Embryonic facial prominence (tissue), 1 donor: ENCODE results near the gene LARP6.
"Not testable (repeated sequence)": the region's sequence is repeated elsewhere in the genome, so short reads cannot be mapped to it uniquely, and the experiment has no call there.

Experiments used
- DNase-seq: peaks from one replicate; pipeline ENCODE4 v3.0.0-alpha.2; 2016; ENCODE audit errors: extremely low spot score

LARP6 gene

DNA sequence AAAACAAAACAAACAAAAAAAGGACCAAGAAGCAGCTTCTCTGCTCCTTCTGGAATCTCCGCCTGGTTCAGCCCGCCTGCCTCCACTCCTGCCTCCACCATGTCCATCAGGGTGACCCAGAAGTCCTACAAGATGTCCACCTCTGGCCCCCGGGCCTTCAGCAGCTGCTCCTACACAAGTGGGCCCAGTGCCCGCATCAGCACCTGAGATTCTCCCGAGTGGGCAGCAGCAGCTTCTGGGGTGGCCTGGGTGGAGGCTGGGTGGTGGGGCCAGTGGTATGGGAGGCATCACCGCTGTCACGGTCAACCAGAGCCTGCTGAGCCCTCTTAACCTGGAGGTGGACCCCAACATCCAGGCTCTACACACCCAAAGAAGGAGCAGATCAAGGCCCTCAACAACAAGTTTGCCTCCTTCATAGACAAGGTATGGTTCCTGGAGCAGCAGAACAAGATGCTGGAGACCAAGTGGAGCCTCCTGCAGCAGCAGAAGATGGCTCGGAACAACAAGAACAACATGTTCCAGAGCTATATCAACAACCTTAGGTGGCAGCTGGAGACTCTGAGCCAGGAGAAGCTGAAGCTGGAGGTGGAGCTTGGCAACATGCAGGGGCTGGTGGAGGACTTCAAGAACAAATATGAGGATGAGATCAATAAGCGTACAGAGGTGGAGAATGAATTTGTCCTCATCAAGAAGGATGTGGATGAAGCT, 4.8 kb upstream of the LARP6 start:
- not testable (repeated sequence) for DNase-seq

DNA sequence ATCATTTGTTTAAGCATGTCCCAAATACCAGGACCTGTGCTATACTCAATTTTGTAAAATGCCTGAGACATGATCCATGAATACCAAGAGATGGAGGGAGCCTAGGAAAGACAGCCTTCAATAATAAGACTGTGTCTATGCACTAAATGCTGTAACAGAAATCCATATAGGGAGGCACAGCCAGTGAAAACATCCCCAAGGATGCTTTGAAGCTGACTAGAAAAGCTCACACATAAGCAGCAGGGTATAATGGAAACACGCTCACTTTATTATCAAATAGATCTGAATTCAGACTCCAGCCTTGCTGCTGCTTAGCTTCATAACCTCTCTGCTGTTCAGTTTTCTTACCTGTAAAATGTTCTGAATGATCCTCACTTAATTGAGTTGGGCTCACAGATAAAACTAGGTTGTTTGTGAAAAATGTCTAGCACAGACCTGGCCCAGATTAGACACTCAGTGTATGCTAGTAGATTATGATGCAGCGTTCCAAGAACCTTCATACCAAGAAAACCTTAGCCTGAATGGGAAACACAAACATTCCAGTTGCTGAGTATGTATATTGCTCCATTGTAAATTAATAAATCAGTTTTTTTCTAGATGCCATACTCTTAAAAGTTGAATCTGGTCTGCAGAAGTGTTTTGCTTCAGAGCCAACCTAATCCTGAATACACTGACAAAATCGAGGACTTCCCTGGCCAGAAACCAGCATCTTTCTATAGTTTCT, 3.8 kb upstream of the LARP6 start:
- DNase-seq = no peak

DNA sequence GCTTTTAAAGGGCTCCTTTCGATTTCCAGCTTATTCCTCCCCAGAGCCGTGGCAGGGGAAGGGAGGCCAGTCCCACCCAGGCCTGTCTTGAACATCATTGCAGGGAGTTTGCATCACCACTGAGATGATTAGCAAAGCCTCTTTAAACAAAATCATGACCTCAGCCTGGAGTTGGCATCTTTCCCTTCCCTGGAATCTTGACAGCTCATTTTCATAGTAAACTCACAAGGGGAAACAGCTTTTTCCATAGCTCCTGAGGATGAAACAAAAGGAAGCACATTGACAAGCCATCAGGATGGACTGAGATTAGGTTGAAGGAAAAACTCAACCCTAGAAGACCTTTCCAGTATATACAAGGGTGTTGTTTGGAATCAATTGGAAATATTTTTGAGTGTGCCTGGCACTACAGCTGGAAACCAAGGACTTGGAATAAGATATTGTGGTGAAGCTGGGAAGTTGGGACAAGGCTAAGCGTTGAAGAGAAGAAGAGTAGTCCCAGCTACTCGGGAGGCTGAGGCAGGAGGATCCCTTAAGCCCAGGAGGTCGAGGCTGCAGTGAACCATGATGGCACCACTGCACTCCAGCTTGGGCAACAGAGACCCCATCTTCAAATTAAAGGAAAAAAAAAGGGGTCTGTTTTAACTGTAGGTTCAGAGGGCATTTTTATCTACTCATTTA, 3.1 kb upstream of the LARP6 start:
- peak; percentile 59 for DNase-seq

DNA sequence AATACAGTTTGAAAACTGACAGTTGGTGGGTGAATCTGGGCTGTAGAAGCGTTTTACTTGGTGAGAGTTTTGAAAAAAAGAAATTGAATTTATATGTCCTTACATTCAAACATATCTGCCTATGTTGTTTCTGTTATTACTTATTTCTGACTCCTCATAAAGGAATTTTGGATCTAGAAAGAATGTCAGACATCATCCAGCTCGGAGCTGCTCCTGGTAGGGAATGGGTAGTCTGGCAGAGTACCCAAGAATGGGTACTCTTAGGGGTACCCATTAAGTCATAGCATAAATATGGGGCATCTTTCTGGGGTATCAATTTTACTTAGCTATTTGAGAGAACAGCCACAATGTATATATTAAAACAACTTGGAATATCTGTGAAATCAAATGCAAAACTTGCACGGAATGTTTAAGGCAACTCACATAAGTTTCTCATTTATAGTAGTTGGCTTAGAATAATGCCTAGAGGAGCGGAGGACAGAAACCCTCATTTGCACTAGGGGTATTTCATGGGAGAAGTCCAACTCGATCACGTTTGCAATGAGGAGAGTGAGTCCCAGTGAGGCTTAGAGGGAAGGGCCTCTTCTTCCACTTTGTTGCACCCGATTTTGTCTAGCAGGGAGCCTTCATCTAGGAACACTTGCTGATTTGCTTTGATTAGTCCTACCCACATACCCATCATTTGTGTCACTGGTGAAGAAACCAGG, 2.4 kb upstream of the LARP6 start:
- peak; percentile 46 for DNase-seq

DNA sequence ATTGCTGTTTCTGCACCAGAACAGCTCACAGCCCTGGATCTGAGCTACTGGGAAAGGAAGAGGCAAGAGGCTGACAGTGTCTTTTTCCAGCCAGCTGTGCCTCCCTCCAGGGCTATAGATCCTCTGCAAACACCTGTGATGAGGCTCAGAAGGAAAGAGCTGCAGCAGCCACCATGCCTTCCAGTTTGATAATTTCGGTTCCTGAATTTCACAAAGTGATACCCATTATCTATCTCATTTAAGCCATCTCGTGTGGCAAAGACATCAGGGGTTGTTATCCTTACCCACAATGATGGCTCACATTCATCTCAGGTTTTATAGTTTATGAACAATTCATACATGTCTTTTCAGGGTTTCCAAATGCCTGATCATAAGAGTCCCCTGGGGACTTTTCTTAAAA, 1.8 kb upstream of the LARP6 start:
- no peak for DNase-seq

DNA sequence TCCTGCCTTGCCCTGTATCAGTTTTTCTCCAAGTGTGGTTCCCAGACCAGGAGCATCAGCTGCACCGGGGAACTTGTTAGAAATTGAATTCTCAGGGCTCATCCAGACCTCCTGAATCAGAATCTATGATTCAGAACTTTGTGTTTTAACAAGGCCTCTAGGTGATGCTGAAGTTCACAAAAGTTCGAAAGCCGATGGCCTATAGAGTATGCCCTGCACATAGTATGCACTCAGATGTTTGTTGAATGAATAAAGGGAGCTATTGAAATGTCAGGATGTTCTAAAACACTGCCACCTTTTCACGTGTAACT, 664 bp upstream of the LARP6 start:
- no peak for DNase-seq

DNA sequence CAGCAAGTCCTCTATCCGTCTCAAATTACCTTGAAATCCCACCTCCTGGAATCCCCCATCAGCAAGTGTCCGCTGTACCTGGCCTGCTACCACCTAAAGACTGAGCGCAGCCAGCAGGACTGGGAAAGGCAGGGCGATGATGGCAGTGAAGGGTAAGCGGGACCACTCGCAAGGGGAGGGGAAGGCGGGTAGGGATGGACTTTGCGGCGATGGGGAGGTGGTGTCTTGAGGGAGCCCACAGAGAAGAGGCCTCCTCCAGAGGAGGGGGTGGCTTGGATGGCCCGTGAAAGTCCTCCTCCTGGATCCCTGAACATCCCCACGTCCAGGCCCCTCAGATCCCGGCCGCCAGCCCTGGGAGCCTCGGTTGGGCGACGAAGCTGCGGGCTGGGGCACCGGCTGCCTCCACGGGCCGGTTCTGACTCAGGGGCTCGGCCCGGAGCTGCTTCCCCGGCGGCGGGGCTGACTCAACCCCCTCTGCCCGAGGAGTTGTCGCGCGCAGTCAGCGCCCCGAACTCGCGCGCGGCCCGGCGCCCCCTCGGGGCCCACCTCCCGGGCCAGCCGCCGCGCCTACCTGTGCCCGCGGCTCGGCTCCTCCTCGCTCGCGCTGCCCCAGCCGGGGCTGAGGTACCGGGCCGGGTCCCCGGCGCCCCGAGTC, 512 bp downstream of the LARP6 start:
- DNase-seq = no peak

DNA sequence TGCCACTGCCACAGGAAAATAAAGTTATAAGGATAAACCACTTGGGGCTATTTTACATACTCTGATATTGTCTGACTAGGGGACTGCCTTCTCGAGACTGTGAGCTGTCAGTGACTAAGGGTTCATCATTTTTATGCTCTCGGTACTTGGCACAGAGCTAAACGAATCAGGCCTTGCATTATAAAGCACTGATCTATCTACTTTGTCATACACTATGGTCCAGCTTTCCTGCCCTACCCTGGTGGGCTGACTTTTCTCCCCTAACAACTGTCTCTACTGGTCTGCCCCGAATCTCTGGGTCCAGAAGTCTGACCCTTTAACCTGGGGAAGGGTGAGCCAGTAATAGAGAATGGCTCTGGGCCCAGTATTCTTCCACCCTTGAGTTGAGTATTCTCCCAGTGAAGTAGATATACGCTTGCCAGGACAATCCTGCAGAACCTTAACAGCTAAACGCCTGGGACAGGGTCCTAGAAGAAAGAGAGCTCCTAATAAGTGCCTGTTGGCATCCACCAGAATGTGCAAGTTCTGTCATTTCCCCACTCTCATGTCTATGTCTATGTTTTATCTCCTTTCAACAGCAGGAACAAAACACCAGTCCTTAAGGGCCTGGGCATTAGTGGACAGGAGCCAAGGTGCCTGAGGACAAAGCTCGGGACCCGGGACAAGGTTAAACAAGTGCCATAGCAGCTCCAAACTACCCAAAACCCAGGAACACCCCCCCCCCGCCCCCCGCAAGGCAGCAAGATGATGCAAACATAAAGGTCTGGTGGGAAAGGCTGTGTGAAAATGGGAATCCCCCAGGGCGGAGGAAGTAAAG, 1.2 kb downstream of the LARP6 start:
- no peak for DNase-seq

DNA sequence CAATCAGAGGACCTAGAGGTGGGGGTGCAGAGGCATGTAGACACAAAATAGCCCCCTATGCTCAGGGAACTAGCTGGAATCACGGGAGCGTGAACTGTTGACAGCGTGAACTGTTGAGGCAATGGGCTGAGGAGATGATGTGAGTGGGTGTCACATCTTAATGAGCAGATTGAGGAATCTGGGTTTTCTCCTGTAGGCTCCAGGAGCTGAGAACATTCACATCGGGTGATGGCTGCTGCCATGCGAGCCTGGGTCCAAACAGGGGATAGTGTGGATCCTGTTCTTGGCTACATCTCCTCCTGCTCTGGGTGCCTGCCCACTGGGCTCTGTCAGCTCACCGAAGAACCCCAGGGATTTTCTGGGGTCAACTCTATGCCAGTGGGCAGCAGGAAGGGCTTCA, 2.1 kb downstream of the LARP6 start:
- no peak for DNase-seq

DNA sequence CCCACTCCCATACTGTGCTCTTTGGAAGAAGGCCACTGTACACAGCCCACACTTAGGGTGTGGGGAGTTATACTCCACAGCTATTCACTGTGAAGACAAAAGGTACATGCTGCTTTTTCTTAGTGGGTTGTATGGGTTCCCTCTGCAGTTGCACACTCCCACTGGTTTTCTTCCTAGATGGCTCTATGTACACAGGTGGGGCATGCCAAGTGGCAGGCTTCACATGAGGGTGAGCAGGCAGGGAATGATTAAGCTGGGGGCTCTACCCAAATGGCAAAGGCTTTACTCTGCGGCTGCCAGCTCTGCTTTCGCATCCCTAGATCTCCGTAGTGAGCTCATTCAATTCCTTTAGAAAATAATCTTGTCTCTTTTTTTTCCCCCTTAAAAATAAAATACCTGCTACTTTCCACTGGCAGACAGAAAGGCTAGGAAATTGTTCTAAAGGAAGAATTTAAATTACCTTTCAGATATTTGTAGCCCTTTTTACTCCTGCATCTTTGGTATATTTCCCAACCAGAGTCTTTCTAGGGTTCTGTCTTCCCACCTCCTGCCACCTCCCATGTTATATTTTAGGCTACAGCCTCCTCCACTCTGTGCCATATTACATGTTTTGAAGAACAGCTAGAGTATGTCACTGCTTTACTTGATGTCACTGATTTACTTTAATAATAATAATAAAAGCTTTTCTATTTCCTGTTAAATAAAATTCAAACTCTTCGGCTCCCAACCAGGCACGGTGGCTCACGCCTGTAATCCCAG, 8.2 kb downstream of the LARP6 start:
- DNase-seq = no peak

DNA sequence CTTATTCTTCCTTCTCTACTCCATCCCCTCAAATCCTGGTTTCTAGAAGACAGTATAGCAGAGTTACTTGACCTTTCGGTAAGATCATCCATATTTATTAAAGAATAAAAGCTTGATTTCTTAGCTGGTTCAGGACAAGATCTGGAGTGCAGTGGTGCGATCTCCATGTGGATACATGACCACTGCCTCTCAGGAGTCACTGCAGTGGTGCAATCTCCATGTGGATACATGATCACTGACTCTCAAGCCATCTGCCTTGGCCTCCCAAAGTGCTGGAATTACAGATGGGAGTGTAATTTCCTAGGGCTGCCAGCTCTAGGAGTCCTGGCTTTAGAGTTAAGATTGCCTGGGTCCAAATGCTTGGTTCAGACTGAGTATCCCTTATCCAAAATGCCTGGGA, 16.5 kb downstream of the LARP6 start:
- no peak for DNase-seq

DNA sequence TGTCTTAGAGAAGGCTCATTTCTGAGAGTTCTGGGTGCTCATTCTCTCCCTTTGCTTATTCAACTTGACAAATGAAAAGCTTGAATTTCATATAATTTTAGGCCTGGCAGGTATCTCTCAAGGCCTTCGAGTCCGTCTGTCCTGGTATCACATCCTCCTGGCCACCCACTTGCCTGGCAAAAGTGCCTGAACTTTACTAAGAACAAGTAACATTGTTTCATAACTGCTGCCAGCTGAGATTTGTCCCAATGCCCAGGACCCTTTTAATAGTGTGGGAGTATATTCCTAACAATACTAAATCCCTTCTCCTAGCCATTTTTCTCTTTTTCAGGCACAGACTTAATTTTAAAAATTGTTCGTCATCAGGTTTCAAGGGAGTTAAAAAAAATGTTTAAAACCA, 18.1 kb downstream of the LARP6 start:
- DNase-seq = no peak

DNA sequence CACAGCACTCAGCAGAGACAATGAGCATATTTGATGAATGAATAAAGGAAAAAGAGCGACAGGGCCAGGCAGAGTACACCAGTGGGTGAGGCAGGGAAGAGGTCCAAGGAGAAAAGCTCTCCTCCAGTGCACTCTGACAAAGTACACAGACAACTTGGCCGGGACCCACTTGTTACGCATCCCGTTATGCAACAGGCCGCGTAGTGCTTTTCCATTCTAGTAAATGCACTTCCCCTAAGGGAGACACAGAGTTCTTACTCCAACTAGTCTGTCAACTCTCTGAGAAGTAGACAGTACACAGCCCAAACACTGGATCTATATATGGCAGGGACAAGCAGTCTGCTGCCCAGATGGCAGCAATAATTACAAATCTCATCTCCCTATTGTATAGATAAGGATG, 18.5 kb downstream of the LARP6 start:
- no peak for DNase-seq

DNA sequence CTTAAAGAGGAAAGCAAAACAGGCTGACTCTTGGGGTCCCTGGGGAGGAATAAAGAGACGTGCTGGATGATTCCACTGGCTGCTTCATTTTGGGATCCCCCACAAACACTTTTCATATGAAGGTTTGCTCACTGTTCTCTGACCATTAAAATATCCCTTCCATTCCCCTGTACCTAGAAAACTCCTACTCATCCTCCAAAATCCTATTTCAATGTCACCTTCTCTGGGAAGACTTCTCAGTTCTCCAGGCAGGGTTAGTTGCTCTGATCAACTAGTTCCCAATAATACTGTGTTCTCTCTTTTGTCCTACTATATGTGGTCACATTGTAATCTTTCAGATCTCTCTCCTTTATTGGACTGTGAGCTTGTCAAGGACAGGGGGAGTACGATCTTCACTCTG, 19.0 kb downstream of the LARP6 start:
- DNase-seq = no peak

DNA sequence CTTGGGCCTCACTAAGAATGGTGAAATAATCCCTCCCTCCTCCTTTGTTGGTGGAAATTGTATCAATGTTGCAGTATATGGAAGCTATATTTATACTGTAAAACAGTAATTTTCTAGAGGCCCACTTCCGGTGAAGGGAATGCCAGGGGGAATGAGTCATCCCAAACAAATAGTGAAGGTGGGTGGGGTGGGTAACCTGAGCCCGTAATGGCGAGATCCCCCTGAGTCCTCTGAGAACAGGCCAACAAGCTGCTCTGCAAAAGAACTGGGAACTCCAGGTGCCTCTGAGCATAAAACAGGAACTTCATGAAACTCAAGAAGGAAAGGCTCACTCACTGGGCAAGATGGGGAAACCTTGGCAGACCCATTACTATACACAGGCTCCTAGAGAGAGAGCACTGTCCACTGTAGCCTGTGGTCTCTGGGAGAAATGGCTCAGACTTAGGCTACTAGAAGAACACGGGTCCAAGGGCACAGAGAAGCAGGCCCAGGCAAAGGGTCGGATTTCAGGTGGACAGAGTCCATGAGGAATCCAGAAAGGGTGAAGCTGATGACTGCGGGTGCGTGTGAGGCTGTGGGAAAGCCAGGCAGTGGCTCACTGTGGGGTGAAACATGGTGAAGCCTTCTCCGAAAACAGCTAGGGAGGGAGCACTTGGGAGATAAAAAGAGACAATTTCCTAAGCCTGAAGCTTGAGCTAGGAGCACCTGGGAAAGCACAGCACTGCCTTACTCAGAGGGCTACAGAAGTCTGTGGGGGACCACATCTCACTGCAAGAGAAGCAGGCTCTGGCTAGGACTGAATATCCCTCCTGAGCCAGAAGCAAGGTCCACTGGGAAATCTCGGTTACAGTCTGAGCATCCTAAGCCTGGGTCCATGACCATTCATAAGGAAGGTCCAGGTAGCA, 19.8 kb downstream of the LARP6 start:
- DNase-seq = peak; percentile 60

DNA sequence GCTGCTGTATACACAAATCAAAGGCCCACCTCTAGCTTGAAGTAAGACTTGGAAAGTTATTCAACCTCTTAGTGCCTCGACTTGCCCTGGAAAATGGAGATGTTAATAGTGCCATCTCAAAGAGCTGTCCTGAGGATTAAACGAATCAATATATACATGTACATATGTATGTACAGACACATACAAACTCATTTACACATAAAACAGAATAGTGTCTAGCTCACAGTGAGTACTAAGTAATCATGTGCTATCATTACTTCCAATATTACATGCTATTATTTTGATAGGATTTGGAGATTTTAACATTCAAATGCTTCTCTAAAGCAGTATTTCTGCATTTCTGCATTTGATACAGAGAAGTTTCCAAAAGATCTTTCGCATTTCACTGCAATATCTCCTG, 20.5 kb downstream of the LARP6 start:
- DNase-seq = no peak

DNA sequence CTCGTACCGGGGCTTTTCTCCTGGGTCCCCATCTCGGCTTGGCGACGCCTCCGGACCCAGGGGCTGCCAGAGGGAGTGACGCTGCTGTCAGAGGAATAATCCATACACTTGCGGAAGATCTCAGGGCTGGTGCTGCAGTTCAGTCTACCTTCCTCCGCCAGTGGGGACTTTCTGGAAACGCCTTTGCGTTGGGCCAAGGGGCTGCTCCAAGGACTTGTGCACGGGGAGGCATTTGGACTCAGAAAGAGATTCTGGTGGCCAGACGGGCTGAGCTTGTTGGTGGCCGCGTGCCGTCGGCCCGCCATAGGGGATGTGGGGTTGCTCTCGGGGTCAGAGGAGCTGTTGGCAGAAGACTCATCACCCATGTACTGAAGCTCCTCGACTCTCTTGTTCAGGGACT, 21.8 kb downstream of the LARP6 start:
- no peak for DNase-seq

DNA sequence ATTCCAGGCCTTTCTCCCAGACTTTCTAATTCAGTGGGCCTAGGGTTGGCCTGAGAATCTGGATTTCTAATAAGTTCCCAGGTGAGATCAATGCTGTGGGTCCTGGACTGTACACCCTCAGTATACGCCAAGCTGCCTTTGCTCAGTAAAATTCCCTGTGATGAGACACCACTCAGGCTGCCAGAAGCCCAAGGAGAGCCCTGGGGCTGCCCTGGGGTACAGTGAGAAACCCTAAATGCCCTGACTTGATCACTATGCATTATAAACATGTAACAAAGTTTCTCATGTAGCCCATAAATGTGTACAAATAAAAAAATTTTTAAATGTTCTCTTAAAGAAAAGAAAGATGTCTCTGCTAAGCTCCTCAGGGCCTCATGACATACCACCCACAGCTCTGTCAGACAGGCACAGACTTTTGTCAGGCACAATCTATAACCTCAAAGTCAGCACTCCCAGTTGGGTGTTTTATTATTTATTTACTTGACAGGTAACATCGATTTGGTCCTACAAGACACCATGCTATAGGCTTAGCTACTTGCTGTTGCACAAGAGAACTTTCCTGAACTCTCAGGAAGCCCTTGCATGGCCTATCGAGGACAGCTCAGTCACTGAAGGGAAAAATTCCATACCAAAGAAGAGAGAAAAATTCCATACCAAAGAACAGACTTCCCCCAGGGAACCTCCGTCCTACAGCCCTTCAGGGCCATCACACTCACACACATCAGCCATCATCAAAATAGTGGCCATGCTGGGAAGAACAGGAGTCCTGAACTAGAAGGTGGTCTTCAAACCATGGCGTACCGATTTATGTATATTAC, 22.7 kb downstream of the LARP6 start:
- no peak for DNase-seq

DNA sequence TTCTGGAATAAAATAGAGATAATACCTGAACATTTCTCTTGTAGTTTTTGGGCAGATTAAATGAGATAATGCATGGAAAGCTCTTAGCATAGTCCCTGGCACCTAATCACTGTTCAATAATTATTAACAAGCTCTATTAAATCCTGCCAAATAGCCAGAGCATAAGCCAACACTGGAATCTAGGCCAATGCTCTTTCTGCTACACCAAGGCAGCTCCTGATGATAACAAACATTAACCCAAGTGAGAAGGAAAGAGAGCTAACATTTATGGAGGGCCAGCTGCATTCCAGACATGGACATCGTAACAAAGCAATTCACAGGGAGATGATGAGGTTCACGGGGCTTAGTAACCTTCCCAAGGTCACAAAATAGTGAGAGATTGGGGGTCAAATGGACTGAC, 23.3 kb downstream of the LARP6 start:
- no peak for DNase-seq
